Dermis microvascular lymphatic vessel endothelial cell (primary cell): ENCODE results near the gene TCEAL9. TPM values are rescaled to one million over a fixed set of nuclear protein-coding genes. Genes with fewer than 3 reads are reported as not detected.
"Not testable (repeated sequence)": the region's sequence is repeated elsewhere in the genome, so short reads cannot be mapped to it uniquely, and the experiment has no call there.

ENCODE experiments used
- DNase-seq, 2 donors: peaks; one replicate each; pipeline versions ENCODE4 v3.0.0 to v3.0.0-alpha.2; 2010; ENCODE audit warnings: low read depth in 2 of 2
- total RNA-seq: library from RNA; depleted of rRNA; stranded (reverse); fragments of >200 nt; gene quantifications from 2 replicates; pipeline ENCODE4 v1.2.1, GENCODE V29; 2014

The TCEAL9 gene
- total RNA-seq, 1 donor from 2014 or later, result 44.4 TPM

GRCh38 chrX:103373581-103373980, 17.3 kb downstream of the TCEAL9 start:
- no peak for DNase-seq

- peak in 1 of 2 donors; percentile 60 for DNase-seq
Measured at GRCh38 chrX:103376118-103376978, 20.0 kb downstream of the TCEAL9 start, which contains the start of gene BEX3. Gene BEX3 (plus strand): TSS chrX:103376538. CDS start chrX:103377522, 984 bp downstream.

DNA sequence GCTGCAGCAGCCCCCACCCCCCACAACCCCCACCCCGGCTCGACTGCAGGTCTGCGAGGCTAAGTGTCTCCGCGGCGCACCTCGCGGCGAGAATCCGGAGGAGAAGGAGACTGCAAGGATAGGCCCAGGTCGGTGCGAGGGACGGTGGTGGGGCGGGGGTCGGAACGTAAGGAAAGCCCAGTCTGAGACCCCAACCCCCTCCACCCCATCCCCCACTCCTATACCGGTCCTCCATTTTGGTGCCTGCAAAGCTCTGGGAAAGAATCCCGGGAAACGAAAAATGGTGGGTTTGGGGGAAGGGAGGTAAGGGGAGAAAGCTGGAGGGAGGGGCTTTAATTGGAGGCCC, 20.6 kb downstream of the TCEAL9 start:
- peak in 1 of 2 donors; percentile 24 for DNase-seq

DNA sequence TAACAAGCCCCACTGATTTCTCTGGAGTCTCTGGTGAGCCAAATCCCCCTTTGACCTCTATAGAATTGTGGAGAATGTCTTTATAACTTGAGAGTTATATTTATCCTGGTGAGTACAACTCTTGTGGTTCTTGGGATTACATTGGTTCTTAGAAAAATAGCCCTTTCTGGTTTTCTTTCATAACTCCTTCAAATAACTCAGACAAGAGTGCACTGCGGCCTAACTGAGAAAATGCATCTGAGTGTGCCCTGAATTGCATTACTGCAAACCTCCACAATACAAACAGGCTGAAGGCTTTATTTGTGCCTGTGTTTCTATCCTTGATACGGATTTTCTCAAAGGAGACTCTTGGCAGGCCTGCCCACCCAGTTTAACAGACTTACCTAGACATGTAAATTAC, 22.7 kb downstream of the TCEAL9 start:
- DNase-seq, result no peak

DNA sequence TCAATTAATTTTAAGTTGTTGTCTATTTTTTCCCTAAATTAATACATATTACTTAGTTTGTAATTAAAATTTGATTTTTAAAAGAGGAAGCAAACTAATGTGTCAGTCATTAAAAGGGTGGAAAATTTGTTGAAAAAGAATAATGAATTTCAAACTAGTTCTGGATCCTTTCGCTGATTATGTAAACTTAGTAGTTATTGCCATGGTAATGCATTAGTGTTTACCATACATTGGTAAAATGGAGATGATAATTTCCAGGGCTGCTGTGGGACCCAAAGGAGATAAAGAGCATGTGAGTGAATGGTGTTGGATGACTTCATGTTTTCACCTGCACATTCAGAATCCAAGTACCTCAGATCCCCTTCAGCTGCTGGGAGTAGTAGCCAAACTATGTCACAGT, 26.6 kb downstream of the TCEAL9 start:
- no peak for DNase-seq

GRCh38 chrX:103384672-103385071, 28.4 kb downstream of the TCEAL9 start:
- DNase-seq, result no peak

DNA sequence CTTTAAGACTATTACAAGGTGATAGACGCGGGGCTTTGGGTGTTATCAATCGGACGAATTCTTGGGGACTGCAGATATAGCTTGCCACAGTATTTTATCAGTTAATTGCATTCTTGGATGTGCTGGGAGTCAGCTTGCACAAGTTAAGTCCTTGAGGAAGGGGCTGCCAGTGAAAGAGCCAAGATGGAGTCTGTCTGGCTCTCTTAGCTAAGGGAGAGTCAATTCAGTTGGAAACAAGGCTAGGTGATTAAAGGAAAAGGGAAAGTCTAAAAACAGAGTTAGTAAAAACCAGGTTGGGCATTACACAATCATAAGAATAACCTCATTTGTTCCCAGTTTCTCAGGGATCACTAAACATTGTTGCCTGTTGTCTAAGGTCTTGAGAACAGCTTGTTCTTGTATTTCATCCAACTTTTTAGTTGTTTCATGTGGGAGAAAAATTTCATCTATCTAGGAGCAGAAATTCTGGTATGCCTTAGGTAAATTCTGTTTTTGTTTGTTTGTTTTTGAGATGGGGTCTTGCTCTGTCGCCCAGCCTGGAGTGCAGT, 29.1 kb downstream of the TCEAL9 start:
- not testable (repeated sequence) for DNase-seq

GRCh38 chrX:103386332-103386731, 30.0 kb downstream of the TCEAL9 start:
- no peak for DNase-seq

- DNase-seq, result no peak
Measured at GRCh38 chrX:103393487-103393886, 37.2 kb downstream of the TCEAL9 start.

DNA sequence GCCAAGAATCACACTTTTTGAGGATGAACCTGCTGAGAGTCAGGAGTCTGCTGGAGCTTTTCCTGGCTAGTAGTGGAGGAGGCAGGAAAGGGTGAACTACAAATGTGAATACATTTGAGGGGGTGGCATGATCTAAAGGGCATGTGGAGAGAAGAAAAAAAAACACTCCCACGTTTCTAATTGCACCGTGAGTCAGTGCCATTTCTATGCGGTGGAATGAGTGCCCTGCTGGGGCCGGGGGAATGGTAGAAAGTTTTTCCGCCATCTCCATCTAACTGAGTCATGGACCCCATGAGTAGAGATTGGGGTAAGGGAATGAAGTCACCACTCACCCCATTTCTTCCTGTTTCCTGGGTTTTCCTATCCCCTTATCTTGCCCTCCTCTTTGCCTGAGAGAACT, 39.9 kb downstream of the TCEAL9 start:
- peak in 1 of 2 donors; percentile 18 for DNase-seq

DNA sequence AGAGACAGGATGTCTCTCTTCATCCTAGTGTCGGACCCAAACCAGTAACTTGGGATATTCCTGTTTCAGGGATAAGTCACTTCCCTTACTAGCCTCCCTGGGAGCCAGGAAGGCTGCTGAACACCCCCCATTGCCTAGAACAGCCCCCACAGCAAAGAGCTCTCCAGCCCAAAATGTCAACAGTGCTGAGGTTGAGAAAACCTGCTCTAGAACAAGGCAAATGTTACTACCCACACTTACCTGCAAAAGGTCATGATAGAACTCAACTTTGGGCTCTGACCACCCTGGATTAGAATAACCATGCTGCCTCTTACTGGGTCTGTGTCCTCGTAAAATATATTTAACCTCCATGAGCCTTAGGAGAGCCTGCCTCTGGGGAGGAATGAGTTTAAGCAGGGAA, 40.4 kb downstream of the TCEAL9 start:
- no peak for DNase-seq

DNA sequence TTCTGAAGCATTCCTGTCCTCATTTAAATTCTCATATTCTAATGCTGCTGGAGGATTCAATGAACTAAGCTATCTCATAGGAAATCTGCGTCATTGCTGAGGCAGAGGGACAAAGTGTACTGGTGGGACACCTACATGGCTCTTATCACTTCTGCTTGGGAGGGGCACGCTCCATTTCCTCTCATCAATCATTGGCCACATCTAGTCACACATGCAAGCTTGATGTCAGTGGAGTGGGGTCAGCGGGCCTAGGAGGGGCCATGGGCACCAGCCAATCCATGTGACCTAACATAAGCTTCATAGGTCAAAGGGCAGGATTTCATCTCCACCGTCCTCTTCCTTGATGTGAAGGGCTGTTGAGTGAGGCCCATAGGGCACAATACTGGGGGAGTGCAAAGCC, 41.4 kb downstream of the TCEAL9 start:
- DNase-seq, result no peak

DNA sequence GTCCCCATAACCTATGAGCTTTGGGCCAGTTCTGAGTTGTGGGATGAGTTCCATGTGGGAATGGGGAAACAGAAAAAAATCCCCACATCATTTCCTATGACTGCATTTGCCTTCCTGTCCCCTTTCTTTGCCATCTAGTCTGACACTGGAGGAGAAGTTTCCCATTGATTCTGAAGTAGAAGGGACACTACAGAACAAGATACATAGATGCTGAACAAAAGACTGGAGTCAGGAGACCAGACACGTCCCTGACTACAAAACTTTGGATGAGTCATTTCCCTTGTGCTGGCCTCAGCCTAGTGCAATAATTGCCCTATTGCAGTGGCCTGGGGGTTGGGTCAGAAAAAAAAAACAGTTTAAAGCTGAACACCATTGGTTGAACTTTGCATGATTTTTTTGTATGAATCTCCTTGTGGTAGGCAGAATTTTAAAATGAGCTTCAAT, 42.1 kb downstream of the TCEAL9 start:
- peak; percentile 52 to 82 for DNase-seq

DNA sequence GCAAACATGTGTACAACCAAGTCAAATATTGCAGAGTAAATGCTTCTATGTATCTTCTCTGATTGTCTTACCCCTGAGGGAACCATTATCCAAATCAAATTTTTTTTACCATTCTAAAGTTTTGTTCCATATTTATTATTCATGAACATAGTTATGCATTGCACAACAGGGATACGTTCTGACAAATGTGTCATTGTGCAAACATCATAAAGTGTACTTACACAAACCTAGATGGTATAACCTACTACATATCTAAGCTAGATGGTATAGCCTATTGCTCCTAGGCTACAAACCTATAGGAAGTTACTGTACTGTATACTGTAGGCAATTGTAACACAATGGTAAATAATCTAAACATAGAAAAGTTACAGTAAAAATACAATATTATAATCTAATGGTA, 43.4 kb downstream of the TCEAL9 start:
- DNase-seq, result no peak

GRCh38 chrX:103400931-103401330, 44.6 kb downstream of the TCEAL9 start:
- DNase-seq, result no peak

DNA sequence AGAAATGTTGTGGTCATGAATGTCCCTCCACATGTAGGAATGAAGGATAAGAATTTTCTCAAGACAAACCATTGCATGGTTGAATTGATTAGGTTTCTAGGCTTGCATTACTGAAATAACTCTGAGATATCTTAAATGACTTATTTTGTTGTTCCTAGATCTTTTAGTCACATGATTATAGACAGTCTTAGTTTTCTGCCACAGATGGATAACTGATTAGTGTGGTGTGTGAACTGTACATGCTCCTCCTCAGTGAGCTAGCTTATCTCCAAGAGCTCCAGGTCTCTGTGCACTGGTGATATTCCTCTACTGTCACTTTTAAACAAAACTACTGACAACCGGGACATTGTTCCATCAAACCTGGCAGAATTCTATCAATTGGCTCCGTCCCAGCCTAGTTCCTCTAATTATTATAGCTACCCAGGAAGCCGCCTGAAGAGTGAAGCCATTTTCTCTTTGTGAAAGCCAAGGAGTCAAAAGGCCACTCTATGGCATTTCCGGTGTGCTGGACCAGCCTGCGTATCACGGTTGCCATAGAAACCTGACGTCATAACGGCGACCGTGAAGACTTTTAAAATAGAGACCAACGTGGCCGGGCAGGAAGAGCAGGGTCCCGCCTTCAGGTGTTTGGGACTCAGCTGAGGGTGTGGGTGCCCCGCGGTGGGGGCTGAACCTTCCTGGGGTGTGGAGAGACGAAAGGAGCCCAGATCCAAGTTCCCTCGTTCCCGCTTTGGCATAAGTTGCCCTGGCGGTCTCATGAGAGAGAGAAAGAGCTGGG, 48.1 kb downstream of the TCEAL9 start:
- peak; percentile 78 to 79 for DNase-seq

DNA sequence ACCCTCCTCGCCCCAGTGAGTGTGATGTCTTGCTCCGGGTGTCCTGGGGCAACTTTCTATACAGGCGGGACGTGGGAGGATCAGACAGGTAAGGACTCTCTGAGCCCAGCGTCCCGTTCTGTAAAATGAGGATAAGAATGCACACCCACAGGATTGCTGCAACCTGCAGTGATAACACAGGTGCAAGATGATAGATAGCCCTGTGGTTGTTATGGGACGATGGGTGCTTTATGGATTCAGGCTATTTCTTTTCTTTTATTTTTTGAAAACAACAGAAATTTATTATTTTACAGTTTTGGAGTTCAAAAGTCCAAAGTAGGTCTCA, 48.7 kb downstream of the TCEAL9 start:
- no peak for DNase-seq

DNA sequence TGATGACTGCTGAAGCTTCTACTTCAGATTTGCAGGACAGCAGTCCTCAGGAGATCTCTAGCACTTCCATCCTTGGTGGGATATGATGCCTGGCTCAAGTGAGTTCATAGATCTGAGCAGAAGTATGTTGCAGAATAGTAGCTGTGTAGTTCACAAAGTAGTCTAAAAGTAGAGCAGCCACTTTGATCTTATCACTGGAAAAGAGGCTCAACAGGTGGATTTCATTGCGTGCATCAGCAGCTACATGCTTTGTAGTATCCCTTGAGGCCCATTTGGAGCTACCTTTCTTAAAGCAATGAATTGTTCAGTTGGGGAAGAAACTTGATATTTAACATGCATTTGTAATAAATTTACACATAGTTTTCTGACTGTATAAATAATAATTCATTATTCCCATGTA, 50.0 kb downstream of the TCEAL9 start:
- no peak for DNase-seq

DNA sequence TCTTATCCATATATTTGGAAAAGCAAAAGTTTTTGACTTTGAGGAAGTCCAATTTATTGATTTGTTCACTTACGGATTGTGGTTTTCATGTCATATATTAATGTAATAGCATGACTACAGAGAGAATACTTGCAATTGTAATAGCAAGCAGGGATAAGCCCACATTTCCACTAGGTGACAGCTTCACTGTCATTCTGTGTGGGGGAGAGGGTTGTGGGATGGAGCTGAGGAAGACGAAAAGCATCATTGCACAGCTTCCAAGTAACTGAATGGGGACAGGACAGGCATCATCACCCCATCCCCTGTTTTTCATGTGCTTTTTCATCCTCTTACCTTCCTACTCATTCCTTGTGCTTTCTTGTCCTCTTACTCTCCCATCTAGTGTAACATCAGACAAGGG, 51.5 kb downstream of the TCEAL9 start:
- no peak for DNase-seq
